Osteoblast (primary cell): ENCODE data around the gene WNT3A. TPM values are rescaled to one million over a fixed set of nuclear protein-coding genes. Genes with fewer than 3 reads are reported as not detected.
A peak's percentile ranks its signal among the peaks of the same experiment; 100 is the strongest.

Experiments used
- DNase-seq: peaks from one replicate; pipeline ENCODE4 v3.0.0; 2011; ENCODE audit warnings: low spot score, mixed read lengths; ENCODE audit not compliant: insufficient read length; ENCODE audit errors: missing footprints
- H2AFZ ChIP-seq: 2 replicates; pipeline ENCODE4 v1.6.0; 2011; ENCODE audit warnings: mild to moderate bottlenecking, low read length
- H3K27ac ChIP-seq: 2 replicates; pipeline ENCODE4 v1.5.1; 2011; ENCODE audit warnings: mild to moderate bottlenecking, low read depth, low read length, moderate library complexity
- H3K27me3 ChIP-seq: 2 replicates; pipeline ENCODE4 v1.6.0; 2012; ENCODE audit warnings: mild to moderate bottlenecking, control low read depth, inconsistent platforms, low read length, moderate library complexity; ENCODE audit not compliant: insufficient read depth
- H3K36me3 ChIP-seq: 2 replicates; pipeline ENCODE4 v1.5.1; 2011; ENCODE audit warnings: mild to moderate bottlenecking, low read length, control low read depth, moderate library complexity; ENCODE audit not compliant: insufficient read depth
- H3K4me1 ChIP-seq: 2 replicates; pipeline ENCODE4 v1.5.1; 2011; ENCODE audit warnings: mild to moderate bottlenecking, low read length, control low read depth, moderate library complexity; ENCODE audit not compliant: insufficient read depth
- H3K4me2 ChIP-seq: 2 replicates; pipeline ENCODE4 v1.6.0; 2011; ENCODE audit warnings: mild to moderate bottlenecking, low read length; ENCODE audit not compliant: insufficient read depth
- H3K4me3 ChIP-seq: fragments of 200-600 bp; sonication (generic); 3 replicates; pipeline ENCODE4 v1.5.1; 2012; ENCODE audit warnings: mild to moderate bottlenecking, low read length, inconsistent platforms; ENCODE audit not compliant: insufficient read depth
- H3K79me2 ChIP-seq: 2 replicates; pipeline ENCODE4 v1.6.0; 2012; ENCODE audit warnings: mild to moderate bottlenecking, low read length, control low read depth, inconsistent platforms; ENCODE audit not compliant: insufficient read depth
- H3K9me3 ChIP-seq: 2 replicates; pipeline ENCODE4 v1.5.1; 2011; ENCODE audit warnings: low read depth, low read length, control low read depth
- H4K20me1 ChIP-seq: 2 replicates; pipeline ENCODE4 v1.6.0; 2012; ENCODE audit warnings: mild to moderate bottlenecking, low read length, control low read depth; ENCODE audit not compliant: insufficient read depth
- CTCF ChIP-seq: IDR thresholded peaks from 2 replicates; pipeline ENCODE4 v1.5.1; 2011; ENCODE audit warnings: mild to moderate bottlenecking, low read depth, low read length, moderate library complexity; ENCODE audit errors: extremely low read depth
- total RNA-seq: library from RNA; depleted of rRNA; stranded (reverse); fragments of >200 nt; gene quantifications from 2 replicates; pipeline ENCODE4 v1.2.3, GENCODE V29; 2012

The WNT3A gene
- total RNA-seq, 1 donor, result not detected

GRCh38 chr1:228006034-228006785 lies 588 bp upstream of the WNT3A start:
- no peaks in the 10 kb centered on the region for H4K20me1 ChIP-seq
- H2AFZ ChIP-seq, result no peak overlapping the region
- H3K79me2 ChIP-seq, result no peaks in the 10 kb centered on the region
- H3K9me3 ChIP-seq, result no peaks in the 10 kb centered on the region
- H3K36me3 ChIP-seq, result no peaks in the 10 kb centered on the region
- H3K4me3 ChIP-seq, result no peak overlapping the region
- no peak overlapping the region for H3K4me2 ChIP-seq
- no peak for TF ChIP-seq CTCF
- no peaks in the 10 kb centered on the region for H3K4me1 ChIP-seq
- peak; percentile 81 for DNase-seq
- no peak overlapping the region for H3K27ac ChIP-seq
- peaks cover 72% of the 10 kb centered on the region for H3K27me3 ChIP-seq

- peak; percentile 90 for DNase-seq
- Histone ChIP-seq H3K4me3 (no peak overlapping the region), H3K36me3 (no peaks in the 10 kb centered on the region), H3K4me1 (no peaks in the 10 kb centered on the region), H3K79me2 (no peaks in the 10 kb centered on the region), H3K4me2 (no peak overlapping the region), H3K27me3 (peaks cover 72% of the 10 kb centered on the region), H4K20me1 (no peaks in the 10 kb centered on the region), H3K27ac (no peak overlapping the region), H2AFZ (no peak overlapping the region), H3K9me3 (no peaks in the 10 kb centered on the region)
- TF ChIP-seq CTCF, result no peak
Observed at GRCh38 chr1:228007049-228007800, 427 bp downstream of the WNT3A start.

GRCh38 chr1:228007801-228008341 lies 1.1 kb downstream of the WNT3A start:
- no peaks in the 10 kb centered on the region for H3K36me3 ChIP-seq
- TF ChIP-seq CTCF, result no peak
- DNase-seq, result peak; percentile 83
- no peaks in the 10 kb centered on the region for H3K79me2 ChIP-seq
- H3K9me3 ChIP-seq, result no peaks in the 10 kb centered on the region
- H2AFZ ChIP-seq, result no peak overlapping the region
- peaks cover 67% of the 10 kb centered on the region for H3K27me3 ChIP-seq
- H3K4me2 ChIP-seq, result no peak overlapping the region
- no peak overlapping the region for H3K4me3 ChIP-seq
- no peaks in the 10 kb centered on the region for H3K4me1 ChIP-seq
- H3K27ac ChIP-seq, result no peak overlapping the region
- H4K20me1 ChIP-seq, result no peaks in the 10 kb centered on the region
